HG02763 (cell line): ENCODE data around the gene ETV4.

Source experiments
- ATAC-seq: cut with Tn5 transposase; IDR thresholded peaks from one replicate; pipeline ENCODE4 v1.9.1; 2021; ENCODE audit warnings: mild to moderate bottlenecking, moderate library complexity; ENCODE audit not compliant: unreplicated experiment

ETV4 gene

DNA sequence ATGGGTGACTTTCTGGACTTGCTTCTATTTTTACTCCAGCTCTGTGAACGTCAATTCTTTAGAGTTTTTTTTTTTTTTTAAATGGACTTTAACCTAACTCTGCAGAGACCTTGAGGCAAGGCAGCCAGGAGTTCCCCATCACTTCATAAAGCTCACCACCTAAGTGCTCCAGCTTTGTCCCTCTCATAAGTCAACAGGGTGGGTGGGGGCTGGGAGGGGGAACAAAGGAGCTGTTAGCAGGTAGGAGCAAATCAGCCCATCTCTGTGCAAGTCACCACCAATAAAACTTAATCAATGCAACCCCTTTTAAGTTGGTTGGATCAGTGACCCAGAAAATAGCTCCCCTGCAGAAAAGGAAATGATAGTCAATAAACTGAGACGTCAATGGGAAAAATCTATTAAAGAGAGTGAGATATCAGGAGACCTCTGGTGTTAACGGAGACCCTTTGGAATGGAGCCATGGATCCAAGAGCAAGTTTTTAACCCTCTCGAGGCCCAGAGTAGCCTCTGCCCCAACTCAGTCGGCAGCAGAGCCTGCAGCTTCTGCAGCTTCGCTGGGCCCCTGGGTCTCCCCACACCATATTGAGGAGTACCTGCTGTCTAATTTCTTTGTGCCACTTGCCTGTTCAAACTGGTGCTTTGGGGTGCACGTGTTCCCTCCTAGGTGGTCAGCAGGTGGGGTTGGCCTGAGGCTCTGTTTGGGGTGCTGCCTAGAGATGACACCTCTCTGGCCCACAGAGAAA, 27.6 kb upstream of the ETV4 start:
- no peak for ATAC-seq

DNA sequence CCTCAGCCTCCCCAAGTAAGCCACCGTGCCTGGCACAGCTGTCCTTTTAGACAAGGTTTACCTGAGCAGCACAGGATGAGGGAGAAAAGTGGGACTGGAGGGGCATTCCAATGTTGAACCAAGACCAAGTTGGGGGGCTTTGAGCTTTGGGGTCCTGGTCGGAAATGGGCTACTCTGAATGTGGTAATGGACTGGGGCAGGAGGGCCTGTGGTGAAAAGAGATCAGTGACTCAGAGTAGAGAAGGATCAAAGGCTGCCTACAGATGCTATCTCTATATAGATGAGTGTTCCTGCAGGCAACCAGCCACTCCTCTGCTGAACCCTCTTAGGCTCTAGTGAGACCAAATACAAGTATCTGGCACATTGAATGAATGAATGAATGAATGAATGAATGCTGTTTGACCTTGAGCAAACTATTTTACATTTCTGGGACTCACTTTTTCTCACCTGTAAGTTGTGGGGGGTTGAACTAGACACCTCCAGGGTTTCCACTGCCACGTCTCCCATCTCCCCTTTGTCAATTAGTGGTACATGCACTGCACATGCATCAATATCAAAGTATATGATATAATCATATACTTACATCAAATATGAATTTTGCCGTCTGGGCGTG, 26.3 kb upstream of the ETV4 start:
- no peak for ATAC-seq

DNA sequence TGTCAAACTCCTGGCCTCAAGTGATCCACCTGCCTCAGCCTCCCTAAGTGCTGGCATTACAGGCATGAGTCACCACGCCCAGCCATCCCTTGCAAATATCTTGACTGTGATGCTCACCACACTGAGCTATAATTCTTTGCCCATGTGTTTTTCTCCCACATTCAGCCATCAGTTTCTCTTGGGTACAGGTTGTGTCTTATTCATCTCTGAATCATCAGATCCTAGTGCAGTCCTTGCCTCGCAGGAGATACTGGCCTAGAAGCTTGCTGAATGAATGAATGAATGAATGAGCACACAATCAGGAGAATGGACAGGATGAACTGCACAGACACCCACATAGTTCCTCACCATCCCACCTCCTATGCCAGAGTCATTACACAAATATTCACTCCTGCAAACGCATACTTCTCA, 24.4 kb upstream of the ETV4 start:
- ATAC-seq, result no peak

DNA sequence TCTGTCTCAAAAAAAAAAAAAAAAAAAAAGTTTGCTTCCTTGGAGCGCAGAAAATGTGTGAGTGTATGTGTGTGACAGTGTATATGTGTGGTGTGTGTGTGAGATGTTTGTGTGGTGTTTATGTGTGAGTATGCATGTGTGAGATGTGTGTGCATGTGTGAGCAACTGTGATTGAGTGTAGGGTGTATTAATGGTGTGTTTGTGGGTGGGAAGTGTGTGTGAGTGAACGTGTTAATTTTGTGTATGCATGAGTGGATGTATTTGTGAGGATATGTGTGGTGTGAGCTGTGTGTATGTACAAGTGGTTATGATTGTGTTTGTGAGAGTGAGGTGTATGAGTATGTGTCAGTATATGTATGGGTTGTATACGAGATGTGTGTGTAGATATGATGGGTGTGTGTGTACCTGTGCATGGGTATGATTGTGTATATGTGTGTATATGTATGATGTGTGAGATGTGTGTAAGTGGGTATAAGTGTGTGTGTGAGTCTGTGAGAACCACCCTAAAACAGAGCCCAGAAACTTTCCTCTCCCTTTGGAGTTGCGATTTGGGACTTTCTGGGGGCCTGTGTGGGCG, 22.5 kb upstream of the ETV4 start:
- no peak for ATAC-seq

DNA sequence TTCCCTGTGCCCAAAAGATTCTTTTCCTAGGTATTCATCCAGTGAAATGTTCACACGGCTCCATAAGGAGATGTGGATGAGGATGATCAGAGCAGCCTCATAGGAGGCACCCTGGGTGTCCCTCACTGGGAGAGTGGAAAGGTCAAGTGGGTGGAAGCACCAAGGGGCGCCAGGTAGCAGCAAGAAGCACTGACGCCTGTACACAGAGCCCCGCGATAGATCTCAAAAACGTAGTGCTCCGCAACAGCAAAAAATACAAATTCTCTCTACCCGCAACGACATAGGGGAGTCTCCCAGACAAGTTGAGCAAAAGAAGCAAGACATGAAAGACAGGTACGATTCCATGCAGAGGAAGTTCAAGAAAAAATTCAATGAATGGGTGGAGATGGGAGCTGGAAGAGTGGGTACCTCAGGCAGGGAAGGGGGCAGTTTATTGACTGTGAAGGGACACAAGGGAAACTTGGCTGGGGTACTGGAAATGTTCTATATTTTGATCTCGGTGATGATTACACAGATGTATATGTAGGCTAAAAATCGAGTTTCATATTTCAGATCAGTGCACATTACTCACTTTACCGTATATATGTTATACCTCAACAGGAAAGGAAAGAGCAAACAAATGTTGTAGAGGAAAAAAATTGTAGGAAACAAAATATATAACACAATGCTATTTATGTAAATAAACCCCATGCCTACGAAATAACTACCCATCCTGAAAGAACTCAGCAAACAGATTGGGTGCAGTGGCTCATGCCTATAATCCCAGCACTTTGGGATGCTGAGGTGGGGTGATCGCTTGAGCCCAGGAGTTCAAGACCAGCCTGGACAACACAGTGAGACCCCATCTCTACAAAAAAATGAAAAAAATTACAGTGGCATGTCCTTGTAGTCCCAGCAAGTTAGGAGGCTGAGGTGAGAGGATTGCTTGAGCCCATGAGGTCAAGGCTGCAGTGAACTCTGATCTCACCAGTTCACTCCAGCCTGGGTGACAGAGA, 17.8 kb upstream of the ETV4 start:
- no peak for ATAC-seq

DNA sequence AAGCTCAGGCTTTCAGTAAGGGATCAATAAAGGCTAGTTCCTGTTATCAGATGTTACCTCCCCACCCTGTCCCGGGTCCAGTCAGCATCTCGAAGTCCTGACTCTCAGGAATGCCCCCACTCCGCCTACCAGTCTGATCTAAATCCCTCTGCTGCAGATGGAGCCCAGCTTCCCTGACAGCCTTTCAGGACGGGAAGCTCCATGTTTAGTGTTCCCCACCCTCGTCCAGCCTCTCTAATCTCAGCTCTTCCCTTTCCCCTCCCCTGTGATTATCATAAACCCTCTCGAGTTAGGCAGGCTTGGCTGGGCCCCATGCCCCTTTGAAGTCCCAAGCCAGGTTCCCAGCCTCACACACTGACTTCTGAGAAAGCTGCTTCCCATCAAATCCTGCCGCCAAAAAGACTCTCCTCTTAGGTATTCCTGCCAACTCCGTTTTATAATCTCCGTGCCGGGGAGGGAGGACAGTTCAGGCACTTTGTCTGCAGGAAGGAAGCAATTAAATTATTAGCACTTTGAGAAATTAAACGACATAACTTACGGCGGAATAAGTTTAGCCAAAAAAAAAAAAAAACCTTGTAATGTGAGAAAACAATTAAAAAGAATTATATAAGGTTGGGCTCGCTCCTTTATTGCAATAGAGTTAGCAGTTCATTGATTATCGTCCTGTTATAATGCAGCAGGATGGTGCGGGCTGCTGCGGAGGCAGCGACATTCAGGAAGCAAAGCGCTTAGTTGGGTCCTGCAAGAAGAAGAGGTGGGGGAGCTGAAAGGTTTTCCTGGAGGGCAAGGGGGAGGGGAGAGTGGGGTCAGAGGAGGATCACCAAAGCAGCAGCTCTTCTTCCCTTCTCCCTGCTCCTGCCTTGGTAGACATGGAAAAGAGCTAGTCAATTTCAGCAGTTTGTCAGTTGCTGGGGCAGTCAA, 16.8 kb upstream of the ETV4 start:
- ATAC-seq, result no peak

DNA sequence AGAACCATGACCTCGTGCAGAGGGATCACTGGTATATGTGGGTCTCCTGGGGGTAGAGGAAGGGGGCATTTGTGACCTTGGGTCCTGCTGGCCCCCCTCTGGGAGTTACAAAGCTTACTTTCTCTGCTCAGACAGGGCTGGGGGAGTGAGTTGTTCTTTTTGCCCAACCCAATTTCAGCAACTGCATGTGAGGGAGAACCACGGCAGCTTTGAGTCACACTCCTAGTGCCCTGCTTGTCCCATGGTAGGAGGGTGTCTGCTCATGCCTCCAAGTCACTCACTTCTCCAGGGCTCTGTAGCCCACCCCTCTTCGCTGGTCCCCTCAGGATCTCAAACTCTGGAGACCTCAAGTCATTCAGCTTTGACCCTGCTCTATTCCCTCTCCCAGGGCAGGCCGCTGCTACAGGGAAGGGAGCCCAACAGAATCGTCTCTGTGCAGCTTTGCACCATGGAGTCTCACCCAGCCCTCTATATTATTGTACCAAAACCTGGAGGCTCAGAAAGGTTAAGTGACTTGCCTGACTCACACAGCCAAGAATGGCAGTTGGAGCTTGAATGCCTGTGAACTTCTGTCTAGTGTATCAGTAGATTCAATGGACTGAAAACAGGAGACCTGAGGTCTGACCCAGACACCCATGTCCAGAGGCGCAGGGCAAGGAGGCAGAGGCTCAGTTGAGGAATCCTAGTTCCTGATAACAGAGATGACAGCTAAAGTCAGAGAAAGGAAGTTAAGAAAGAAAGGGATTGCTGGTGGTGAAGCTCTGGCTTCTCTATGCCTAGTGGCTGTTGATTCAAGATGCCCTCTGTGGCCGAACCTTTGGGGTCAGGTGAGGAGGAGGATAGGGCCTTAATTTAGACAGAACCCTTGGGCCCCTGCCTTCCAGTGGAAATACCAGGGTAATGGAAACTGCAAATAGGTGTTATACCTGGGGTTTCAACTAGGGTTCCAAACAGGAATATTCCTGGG, 14.6 kb upstream of the ETV4 start:
- no peak for ATAC-seq

DNA sequence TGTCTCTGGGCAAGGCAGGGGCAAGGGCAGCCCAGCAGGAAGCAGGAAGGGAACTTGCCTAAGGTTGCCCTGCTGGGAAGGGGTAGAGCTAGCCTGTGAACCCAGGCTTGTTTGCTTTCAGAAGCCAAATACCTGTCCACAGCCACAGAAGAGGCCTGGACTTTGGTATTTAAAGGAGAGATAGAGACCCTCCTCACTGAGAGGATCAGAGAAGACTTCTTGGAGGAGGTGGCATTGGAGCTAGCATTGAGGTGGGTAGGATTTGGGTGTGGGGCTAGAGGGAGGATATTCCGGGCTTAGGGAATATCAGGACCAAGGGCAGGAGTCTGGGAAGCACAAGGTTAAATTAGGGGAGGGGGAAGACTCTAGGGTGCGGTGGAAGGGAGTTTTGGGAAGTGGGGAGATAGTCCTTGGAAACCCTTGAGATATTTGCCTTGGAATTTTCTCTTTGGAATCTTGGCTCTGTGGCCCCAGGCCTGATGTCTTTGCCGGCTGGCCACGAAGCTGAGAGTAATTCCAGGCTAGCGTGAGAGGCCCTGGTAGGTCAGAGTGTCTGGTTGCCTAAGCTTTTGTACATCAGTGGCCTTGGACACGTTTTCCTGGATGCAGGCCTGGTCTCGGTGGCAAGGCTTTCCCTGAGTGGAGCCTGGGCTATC, 13.1 kb upstream of the ETV4 start:
- ATAC-seq, result no peak

DNA sequence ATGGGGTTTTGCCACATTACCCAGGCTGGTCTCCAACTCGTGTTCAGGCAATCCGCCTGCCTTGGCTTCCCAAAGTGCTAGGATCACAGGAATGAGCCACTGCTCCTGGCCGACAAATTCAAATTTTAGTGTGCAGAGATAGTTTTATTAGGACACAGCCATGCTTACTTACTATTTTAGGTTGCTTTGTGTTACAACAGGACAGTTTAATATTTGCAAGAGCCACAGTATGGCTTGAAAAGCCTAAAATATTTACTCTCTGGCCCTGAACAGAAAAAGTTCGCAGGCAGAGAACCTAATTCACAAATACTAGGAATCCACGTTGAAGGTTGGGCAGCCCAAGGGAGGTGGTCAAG, 12.6 kb upstream of the ETV4 start:
- no peak for ATAC-seq

DNA sequence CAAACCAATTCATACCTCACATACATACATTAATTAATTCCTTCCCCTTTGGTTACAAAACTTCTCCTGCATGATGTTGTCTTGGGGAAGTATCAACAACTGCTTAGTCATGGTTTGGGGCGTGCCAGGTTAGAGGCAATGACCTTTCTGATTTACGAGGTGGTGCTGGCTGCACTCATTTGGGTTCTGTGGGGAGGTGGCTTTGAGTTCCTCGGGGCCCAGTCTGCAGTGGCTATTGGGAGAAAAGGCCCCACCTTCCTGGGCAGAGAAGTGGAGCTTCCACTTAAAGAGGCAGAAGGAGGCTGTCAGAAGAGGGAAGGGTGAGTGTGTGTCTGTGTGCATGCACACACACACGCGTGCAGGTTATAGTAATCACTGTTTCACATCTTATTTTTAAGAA, 10.2 kb upstream of the ETV4 start:
- ATAC-seq, result no peak

DNA sequence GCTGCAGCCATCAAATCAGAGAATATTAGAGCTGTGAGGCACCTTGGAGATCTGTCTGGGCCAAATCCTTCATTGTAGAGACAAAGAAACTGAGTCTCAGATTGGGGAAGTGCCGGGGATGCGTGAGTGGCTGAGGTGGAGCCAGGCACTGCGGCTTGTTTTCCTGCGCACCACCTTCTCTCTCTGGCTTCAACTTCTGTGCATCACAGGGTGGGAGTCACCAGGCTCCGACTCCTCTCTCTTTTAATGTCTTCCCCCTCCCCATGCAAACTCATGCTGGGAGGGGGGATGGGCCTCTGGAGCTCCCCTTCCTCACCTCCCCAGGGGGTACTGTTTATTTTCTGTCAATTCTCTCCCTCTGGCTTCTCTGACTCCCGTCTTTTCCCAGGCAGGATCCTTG, 8.7 kb upstream of the ETV4 start:
- ATAC-seq, result no peak

DNA sequence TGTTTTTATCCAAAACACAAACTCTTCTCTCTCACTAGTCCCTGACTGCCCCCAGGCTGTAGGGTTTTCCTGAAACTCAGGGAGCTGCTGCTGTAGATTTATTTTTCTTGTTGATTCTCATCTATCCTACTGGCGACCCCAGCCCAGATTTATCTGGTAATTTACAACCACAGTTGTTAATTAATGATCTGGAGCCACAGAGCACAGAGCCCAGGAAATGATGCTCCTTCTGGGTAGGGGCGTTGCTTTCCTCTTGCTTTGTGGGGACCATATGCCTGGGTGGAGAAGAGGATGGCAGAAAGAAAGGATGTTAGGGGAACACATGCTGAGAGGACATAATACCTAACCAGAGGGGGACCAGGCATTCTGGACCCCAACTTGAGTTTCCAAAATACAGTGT, 7.4 kb upstream of the ETV4 start:
- no peak for ATAC-seq

DNA sequence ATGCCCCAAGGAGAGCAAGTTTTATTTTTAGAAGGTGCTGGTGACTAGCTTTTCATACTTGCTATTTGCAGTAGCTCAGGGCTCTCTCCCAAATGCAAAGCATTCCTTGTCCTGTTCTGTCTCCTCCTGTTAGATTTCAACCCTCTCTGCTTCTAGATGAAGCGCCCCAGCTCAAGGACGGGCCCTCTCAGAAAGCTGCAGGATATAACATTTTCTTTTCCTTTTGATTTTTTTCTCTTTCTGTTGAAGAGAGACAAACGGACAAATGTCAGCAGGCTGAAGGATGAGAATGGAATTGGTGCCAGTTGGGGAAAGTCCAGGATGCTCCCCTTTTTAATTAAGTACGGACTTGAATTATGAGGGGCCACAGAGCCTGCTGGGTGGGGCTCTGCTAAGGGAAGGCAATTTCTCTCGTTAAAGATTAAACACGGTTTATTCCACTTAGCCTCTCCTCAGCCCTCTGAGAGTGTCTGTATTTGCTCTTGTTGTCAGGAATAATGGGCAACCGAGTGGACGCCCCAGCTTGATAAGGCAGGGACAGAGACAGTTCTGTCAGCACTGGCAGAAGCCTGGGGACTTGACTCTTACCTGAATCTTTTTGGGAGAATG, 6.2 kb upstream of the ETV4 start:
- no peak for ATAC-seq

DNA sequence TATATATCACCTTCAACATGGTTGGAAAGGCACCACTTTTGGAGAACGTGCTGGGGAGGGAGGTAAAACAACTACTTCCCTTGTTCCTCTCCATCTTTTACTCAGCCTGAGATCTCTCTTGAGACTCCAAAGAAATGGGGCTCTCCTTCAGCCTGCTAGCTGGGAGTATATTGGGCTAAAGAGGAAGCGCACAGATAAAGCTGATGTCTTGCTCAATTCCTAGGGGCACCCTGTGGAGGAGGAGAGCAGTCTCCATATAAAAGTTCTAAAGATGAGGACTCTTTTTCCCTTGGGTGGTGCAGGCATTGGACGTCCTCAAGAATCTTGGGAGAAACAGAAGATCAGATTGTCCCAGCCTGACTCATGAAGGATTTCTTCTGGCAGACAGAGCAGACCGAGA, 4.6 kb upstream of the ETV4 start:
- no peak for ATAC-seq

DNA sequence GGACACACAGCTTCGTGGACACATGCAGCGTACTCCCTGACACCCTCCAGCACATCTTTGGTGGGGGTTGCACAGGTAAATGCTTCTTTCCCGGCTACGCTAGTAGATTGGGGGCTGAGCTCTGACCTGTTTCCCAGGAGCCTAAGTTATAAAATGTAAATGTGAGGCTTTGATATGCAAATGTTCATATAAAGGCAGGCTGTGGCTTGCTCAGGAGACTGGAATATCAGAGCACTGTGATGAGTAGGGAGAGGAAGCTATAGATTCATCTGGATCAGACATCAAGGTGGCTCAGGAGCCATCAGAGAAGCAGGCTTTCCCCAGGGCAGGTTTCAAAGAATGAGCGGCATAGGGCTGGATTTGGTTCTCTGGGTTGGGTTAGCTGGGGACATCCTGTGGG, 3.4 kb upstream of the ETV4 start:
- no peak for ATAC-seq

DNA sequence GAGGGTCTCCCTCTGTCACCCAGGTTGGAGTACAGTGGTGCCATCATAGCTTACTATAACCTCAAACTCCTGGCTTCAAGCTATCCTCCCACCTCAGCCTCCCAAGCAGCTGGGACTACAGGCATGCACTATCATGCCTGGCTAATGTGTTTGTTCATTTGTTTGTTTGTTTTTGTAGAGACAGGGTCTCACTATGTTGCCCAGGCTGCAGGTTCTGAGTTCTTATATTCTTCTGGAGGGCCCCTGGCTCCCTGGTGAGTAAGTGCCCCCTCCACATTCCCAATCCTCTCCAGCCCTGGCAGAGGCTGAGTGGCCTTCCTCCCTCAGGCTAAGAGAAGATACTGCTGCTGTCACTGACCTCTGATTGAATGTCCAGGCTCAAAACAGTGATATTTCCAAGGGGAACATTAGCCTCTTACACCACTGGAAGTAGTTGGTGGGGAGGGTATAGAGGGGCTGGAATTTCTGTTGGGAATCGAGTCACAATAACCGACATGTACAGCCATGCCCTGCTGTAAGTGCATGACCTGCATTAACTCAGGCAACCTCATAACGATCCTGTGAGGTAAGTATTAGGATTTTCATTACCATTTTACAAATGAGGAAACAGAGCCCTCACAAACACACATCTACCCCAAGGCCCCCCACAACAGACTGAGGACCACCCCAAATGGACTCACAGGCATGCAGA, 2.7 kb upstream of the ETV4 start:
- ATAC-seq, result no peak

DNA sequence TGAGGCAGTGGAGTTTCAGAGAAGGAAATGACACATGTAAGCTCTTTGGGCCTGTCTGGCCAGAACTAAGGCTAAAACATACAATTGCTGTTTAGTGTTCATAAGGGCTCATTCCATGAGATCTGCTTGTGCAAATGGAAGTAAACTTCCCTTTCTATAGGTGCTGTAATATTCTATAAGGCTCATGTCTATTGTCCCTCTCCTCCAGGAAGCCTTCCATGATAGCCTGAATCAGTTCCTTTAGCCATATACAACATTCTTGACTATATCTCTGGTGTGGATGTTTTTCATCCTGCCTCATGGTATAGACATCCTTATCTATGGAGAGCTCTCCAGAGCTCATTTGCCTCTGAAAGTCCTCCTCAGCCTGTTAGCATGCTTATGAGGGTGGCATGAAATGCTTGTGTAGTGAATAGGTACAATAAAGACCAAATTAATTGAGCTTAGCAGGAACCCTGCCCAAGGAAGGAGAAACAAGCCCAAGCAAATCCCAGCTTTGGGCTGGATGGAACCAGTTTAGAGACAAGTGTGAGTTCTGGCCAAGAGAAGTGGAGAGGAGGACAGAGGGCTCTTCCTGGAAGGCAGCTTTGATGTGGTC, 1.6 kb upstream of the ETV4 start:
- no peak for ATAC-seq
